Endothelial cell of umbilical vein (primary cell): Measurements from ENCODE around the gene DOCK7. TPM values are rescaled to one million over a fixed set of nuclear protein-coding genes. Genes with fewer than 3 reads are reported as not detected.

Experiments
- BruUV-seq: library from RNA; stranded (reverse); fragments of 400-500 nt; replicated peaks from 2 replicates; lab custom pipeline; 2021; lab: Mats Ljungman, UMichigan
- CTCF ChIA-PET: fragments of 300-600, 350-600 bp; sonication (Branson Sonifier 250); formaldehyde crosslinking; loops from one replicate; lab custom pipeline; 2021; ENCODE audit warnings: antibody characterized with exemption, inconsistent platforms; lab: Charles Lee
- POLR2A ChIA-PET: fragments of 300-600, 350-600 bp; sonication (Branson Sonifier 250); formaldehyde crosslinking; loops from one replicate; lab custom pipeline; 2021; ENCODE audit warnings: antibody characterized with exemption, inconsistent platforms; lab: Charles Lee
- DNase-seq: peaks from one replicate; pipeline ENCODE4 v3.0.0-alpha.2; 2011; ENCODE audit warnings: low read depth, low spot score
- FAIRE-seq: peaks from 2 replicates; lab custom pipeline; 2011; peaks lifted over from hg19 to GRCh38; lab: Jason Lieb, UNC
- H2AFZ ChIP-seq: 2 replicates; pipeline ENCODE4 v1.6.0; 2012; ENCODE audit warnings: low read depth, low read length, control low read depth, inconsistent platforms
- H3K27ac ChIP-seq: 2 replicates; pipeline ENCODE4 v1.5.1; 2011; ENCODE audit warnings: low read depth, mild to moderate bottlenecking, control low read depth, low read length, moderate library complexity; ENCODE audit not compliant: insufficient read depth
- H3K27me3 ChIP-seq, 2 experiments: 2 replicates each; pipeline versions ENCODE4 v1.6.0 to v1.6.1; 2011; ENCODE audit warnings: low read length in 2 of 2, mixed read lengths in 1 of 2; ENCODE audit not compliant: control insufficient read depth in 2 of 2, insufficient read depth in 2 of 2
- H3K36me3 ChIP-seq, 2 experiments: 2 replicates in 1 of 2; 3 replicates in 1 of 2; pipeline ENCODE4 v1.5.1; 2011; ENCODE audit warnings: low read length in 2 of 2, mild to moderate bottlenecking in 1 of 2, moderate library complexity in 1 of 2; ENCODE audit not compliant: control insufficient read depth in 2 of 2, insufficient read depth in 2 of 2; ENCODE audit errors: extremely low read depth in 1 of 2
- H3K4me1 ChIP-seq: 3 replicates; pipeline ENCODE4 v1.5.1; 2011; ENCODE audit warnings: mild to moderate bottlenecking, low read length; ENCODE audit not compliant: control insufficient read depth, insufficient read depth; ENCODE audit errors: extremely low read depth
- H3K4me2 ChIP-seq: 2 replicates; pipeline ENCODE4 v1.6.1; 2011; ENCODE audit warnings: low read length, control low read depth, mixed read lengths; ENCODE audit not compliant: insufficient read depth
- H3K4me3 ChIP-seq, 3 experiments: fragments of 200-600 bp in 1 of 3; sonication (generic), shearing (Covaris generic) in 1 of 3; replicated peaks in 1 of 3; 2 replicates each; pipeline ENCODE4 v1.5.1; 2011 to 2016; ENCODE audit warnings: control low read depth in 3 of 3, low read length in 3 of 3, mild to moderate bottlenecking in 2 of 3, inconsistent platforms in 1 of 3, low read depth in 1 of 3, moderate library complexity in 1 of 3; ENCODE audit not compliant: insufficient read depth in 1 of 3
- H3K79me2 ChIP-seq: 2 replicates; pipeline ENCODE4 v1.6.0; 2012; ENCODE audit warnings: low read length, inconsistent platforms; ENCODE audit not compliant: control insufficient read depth, insufficient read depth
- H3K9ac ChIP-seq: replicated peaks from 2 replicates; pipeline ENCODE3; 2011; ENCODE audit warnings: low read length, control low read depth; ENCODE audit not compliant: insufficient read depth; ENCODE audit errors: extremely low read depth
- H3K9me1 ChIP-seq: replicated peaks from 3 replicates; pipeline ENCODE4 v1.6.0; 2011; ENCODE audit warnings: mild to moderate bottlenecking, low read length; ENCODE audit not compliant: control insufficient read depth, insufficient read depth; ENCODE audit errors: extremely low read depth
- H3K9me3 ChIP-seq: replicated peaks from 2 replicates; pipeline ENCODE4 v1.5.1; 2012; ENCODE audit warnings: low read length, inconsistent platforms; ENCODE audit not compliant: control insufficient read depth, insufficient read depth
- H4K20me1 ChIP-seq: replicated peaks from 2 replicates; pipeline ENCODE3; 2011; ENCODE audit warnings: mild to moderate bottlenecking, low read length; ENCODE audit not compliant: control insufficient read depth, insufficient read depth; ENCODE audit errors: extremely low read depth
- EZH2 ChIP-seq: IDR thresholded peaks from 2 replicates; pipeline ENCODE4 v1.6.1; 2012; ENCODE audit warnings: borderline replicate concordance, low read depth, mild to moderate bottlenecking, moderate library complexity, low read length, inconsistent platforms; ENCODE audit not compliant: severe bottlenecking
- FOS ChIP-seq: IDR thresholded peaks from 2 replicates; pipeline ENCODE4 v1.6.1; 2011; ENCODE audit warnings: mild to moderate bottlenecking, low read length, moderate library complexity, borderline replicate concordance; ENCODE audit not compliant: insufficient read depth
- GATA2 ChIP-seq: IDR thresholded peaks from 2 replicates; pipeline ENCODE4 v1.7.0; 2011; ENCODE audit warnings: low read depth, mild to moderate bottlenecking, moderate library complexity, mixed read lengths, low read length; ENCODE audit not compliant: insufficient read length, insufficient read depth
- JUN ChIP-seq: IDR thresholded peaks from 2 replicates; pipeline ENCODE4 v1.6.1; 2011; ENCODE audit warnings: borderline replicate concordance, low read depth; ENCODE audit not compliant: insufficient read length, insufficient read depth
- MYC ChIP-seq: IDR thresholded peaks from one replicate; pipeline ENCODE4 v1.6.1; 2011; ENCODE audit warnings: mild to moderate bottlenecking, low read depth, low read length
- POLR2A ChIP-seq: IDR thresholded peaks from 2 replicates; pipeline ENCODE4 v1.6.1; 2012; ENCODE audit warnings: low read depth, mild to moderate bottlenecking, control low read depth, low read length
- POLR2AphosphoS5 ChIP-seq: IDR thresholded peaks from 2 replicates; pipeline ENCODE4 v1.6.1; 2012; ENCODE audit warnings: low read depth, mild to moderate bottlenecking, control low read depth, low read length, moderate library complexity; ENCODE audit not compliant: insufficient read depth
- dilution Hi-C: fragments of 300-500 bp; cut with MboI; formaldehyde crosslinking; loops from one replicate; pipeline ENCODE4 v1.15.0; 2019; ENCODE audit warnings: low sequenced_read_pairs; ENCODE audit not compliant: extremely low pct_ligation_motif_present
- intact Hi-C: fragments of 100-400 bp; cut with micrococcal nuclease; formaldehyde crosslinking; loops from one replicate; pipeline ENCODE4 v1.10.0; 2022
- polyA plus RNA-seq, 4 experiments: library from polyadenylated mRNA; depleted of rRNA in 3 of 4; stranded (reverse) in 3 of 4; unstranded in 1 of 4; fragments of >200 nt; gene quantifications; 2 replicates each; pipeline versions ENCODE4 v1.2.1 to v1.2.3, GENCODE V29; 2011 to 2012; ENCODE audit warnings: missing spikeins in 1 of 4
- total RNA-seq: library from RNA; stranded (reverse); gene quantifications from 2 replicates; pipeline ENCODE4 v1.2.3, GENCODE V29; 2021
- TF ChIP-seq, protein P1 (sequence below): IDR thresholded peaks from 2 replicates; pipeline ENCODE4 v1.6.1; 2011; ENCODE audit not compliant: insufficient read depth, insufficient read length
- TF ChIP-seq, protein P2 (sequence below), 2 donors: IDR thresholded peaks; 1 replicate in 1 of 2; 2 replicates in 1 of 2; pipeline ENCODE4 v1.5.1; 2011; ENCODE audit warnings: low read length in 2 of 2, mild to moderate bottlenecking in 2 of 2, moderate library complexity in 2 of 2, control low read depth in 1 of 2, inconsistent platforms in 1 of 2, low read depth in 1 of 2; ENCODE audit not compliant: insufficient read depth in 1 of 2; ENCODE audit errors: extremely low read depth in 1 of 2

The DOCK7 gene
- total and polyA plus RNA-seq, 2 donors (not counting 3 experiments of a cell fraction or from before 2014, with no cell fraction given): 9.4 to 31.9 TPM

DNA sequence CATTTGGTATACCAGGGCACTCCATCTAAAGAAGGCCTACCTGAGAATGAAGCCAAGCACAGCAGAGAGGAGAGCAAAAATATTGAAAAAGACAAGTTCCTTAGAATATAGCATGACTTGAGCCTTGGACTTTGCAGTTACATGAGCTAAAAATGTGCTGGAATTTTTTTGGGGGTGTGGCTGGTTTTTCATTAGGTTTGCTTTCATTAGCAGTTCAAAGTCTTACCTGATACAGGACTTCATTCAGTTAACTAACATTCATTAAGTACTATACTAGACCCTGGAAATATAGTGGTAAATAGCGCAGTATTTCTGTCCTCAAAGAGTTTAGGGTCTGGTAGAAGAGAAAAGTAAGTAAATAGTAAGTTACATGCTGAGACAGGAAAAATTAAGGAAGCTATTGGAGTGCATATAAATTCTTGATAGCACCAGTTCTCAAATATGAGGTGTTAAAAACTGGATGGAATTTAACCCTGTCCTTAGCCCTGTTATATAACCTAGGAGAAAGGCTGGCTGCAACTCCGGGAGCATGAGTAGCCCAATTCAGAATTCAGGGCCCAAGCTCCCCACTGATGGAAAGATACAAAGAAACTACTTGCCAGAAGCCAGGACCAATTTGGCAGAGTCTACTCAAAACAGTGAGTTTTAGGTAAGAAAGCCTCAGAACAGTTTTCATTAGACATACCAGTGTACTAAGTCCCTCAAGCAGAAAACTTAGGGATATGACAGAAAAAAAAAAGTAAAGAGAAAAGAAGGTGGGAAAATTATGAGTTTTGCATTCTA lies 3.1 kb upstream of the DOCK7 start:
- DNase-seq (no peak), FAIRE-seq (no peak)
- TF ChIP-seq, protein P1, sequence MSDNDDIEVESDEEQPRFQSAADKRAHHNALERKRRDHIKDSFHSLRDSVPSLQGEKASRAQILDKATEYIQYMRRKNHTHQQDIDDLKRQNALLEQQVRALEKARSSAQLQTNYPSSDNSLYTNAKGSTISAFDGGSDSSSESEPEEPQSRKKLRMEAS: no peak
- no peak for TF ChIP-seq EZH2
- no peak for TF ChIP-seq GATA2
- TF ChIP-seq FOS: no peak
- no peak for TF ChIP-seq JUN
- TF ChIP-seq, protein P2, sequence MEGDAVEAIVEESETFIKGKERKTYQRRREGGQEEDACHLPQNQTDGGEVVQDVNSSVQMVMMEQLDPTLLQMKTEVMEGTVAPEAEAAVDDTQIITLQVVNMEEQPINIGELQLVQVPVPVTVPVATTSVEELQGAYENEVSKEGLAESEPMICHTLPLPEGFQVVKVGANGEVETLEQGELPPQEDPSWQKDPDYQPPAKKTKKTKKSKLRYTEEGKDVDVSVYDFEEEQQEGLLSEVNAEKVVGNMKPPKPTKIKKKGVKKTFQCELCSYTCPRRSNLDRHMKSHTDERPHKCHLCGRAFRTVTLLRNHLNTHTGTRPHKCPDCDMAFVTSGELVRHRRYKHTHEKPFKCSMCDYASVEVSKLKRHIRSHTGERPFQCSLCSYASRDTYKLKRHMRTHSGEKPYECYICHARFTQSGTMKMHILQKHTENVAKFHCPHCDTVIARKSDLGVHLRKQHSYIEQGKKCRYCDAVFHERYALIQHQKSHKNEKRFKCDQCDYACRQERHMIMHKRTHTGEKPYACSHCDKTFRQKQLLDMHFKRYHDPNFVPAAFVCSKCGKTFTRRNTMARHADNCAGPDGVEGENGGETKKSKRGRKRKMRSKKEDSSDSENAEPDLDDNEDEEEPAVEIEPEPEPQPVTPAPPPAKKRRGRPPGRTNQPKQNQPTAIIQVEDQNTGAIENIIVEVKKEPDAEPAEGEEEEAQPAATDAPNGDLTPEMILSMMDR (IDR thresholded peaks at IDR 0.05; ENCODE audit: extremely low read depth in 1 of 2, insufficient read depth in 1 of 2, low read depth in 1 of 2, low read length in 2 of 2): no peak
- no peak for TF ChIP-seq POLR2AphosphoS5
- no peak for TF ChIP-seq MYC
- no peak for TF ChIP-seq POLR2A
- Histone ChIP-seq H2AFZ (no peak overlapping the region), H4K20me1 (no peaks in the 10 kb centered on the region), H3K27ac (peak overlapping the region; percentile 86), H3K9me3 (no peaks in the 10 kb centered on the region), H3K4me1 (peaks cover 30% of the 10 kb centered on the region), H3K79me2 (peaks cover 12% of the 10 kb centered on the region), H3K4me3 (no peak overlapping the region), H3K36me3 (no peaks in the 10 kb centered on the region), H3K27me3 (no peaks in the 10 kb centered on the region), H3K4me2 (no peak overlapping the region), H3K9ac (no peak overlapping the region), H3K9me1 (no peaks in the 10 kb centered on the region)
- BruUV-seq: no TSS peak
- intact Hi-C loops (no loop called here), dilution Hi-C loops (no loop called here)
- ChIA-PET POLR2A (no interaction called here), CTCF (interaction anchor here (1.0 to 1.6 kb wide), 2 partner anchors 20 to 55 kb away, joined by 3 to 6 read pairs; no protein-coding TSS in a partner anchor)
